ENCODE data around the gene CENATAC.

CENATAC gene

GRCh38 chr11:119029340-119030028 is 31.5 kb downstream of the CENATAC start:
- H3K4me2 ChIP-seq (ENCODE audit: low read length): peak overlapping the region; percentile 64
- no peak for TF ChIP-seq EZH2phosphoT487 (IDR thresholded peaks at IDR 0.05; ENCODE audit: borderline replicate concordance, low read length)
- no peak for TF ChIP-seq CTCF (IDR thresholded peaks at IDR 0.05; ENCODE audit: low read depth, low read length, poor library complexity, severe bottlenecking)
- H3K79me2 ChIP-seq (ENCODE audit: control insufficient read depth, low read length): peaks cover 24% of the 10 kb centered on the region
- peak overlapping the region; percentile 97 for H3K4me3 ChIP-seq (ENCODE audit: low read length)
- H4K20me1 ChIP-seq (ENCODE audit: control insufficient read depth, insufficient read depth, low read depth, low read length): no peaks in the 10 kb centered on the region
- no peaks in the 10 kb centered on the region for H3K27me3 ChIP-seq (ENCODE audit: control insufficient read depth, low read length)
- no peaks in the 10 kb centered on the region; the same call in 1 of the 2 replicates for H3F3A ChIP-seq (ENCODE audit: control insufficient read depth, insufficient read depth)
- no peaks in the 10 kb centered on the region for H3K9me2 ChIP-seq (replicated peaks; ENCODE audit: control insufficient read depth, low read length)
- H3K4me1 ChIP-seq (ENCODE audit: control insufficient read depth, low read length): peaks cover 18% of the 10 kb centered on the region
- H3K9me3 ChIP-seq (ENCODE audit: control insufficient read depth, insufficient read depth, low read length): no peaks in the 10 kb centered on the region
- H3K27ac ChIP-seq (ENCODE audit: low read depth, low read length): 0 out of 2 replicates have a peak overlapping the region, but pooled peaks have one; percentile 48
- peaks cover 53% of the 10 kb centered on the region for H3K36me3 ChIP-seq (ENCODE audit: control insufficient read depth, low read length)

DNA sequence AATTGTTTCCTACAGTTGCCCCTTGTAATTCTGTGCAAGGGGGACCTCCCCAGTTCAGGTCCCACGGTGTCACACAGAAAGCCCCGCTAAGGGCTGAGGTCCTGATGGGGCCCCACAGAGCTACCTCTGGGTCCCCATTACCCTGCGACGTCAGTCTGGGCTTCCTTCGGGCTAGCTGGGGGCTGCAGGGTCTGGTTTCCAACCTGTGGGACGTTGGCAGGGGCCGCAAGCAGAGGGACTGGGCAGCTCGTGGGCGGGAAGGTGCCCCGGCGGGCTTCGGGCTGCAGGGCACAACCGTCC is 32.0 kb downstream of the CENATAC start:
- Histone ChIP-seq H3K4me1 (ENCODE audit: control insufficient read depth, low read length) (peaks cover 18% of the 10 kb centered on the region), H3K27ac (ENCODE audit: low read depth, low read length) (peak overlapping the region; percentile 48; the same call in 1 of the 2 replicates), H3K36me3 (ENCODE audit: control insufficient read depth, low read length) (peaks cover 48% of the 10 kb centered on the region), H3K4me3 (ENCODE audit: low read length) (peak overlapping the region; percentile 97), H3K9me2 (replicated peaks; ENCODE audit: control insufficient read depth, low read length) (no peaks in the 10 kb centered on the region), H3K27me3 (ENCODE audit: control insufficient read depth, low read length) (no peaks in the 10 kb centered on the region), H3F3A (ENCODE audit: control insufficient read depth, insufficient read depth) (no peaks in the 10 kb centered on the region; the same call in 1 of the 2 replicates), H3K79me2 (ENCODE audit: control insufficient read depth, low read length) (peaks cover 24% of the 10 kb centered on the region), H3K9me3 (ENCODE audit: control insufficient read depth, insufficient read depth, low read length) (no peaks in the 10 kb centered on the region), H3K4me2 (ENCODE audit: low read length) (peak overlapping the region; percentile 64), H4K20me1 (ENCODE audit: control insufficient read depth, insufficient read depth, low read depth, low read length) (no peaks in the 10 kb centered on the region)
- TF ChIP-seq CTCF (IDR thresholded peaks at IDR 0.05; ENCODE audit: low read depth, low read length, poor library complexity, severe bottlenecking): no peak
- no peak for TF ChIP-seq EZH2phosphoT487 (IDR thresholded peaks at IDR 0.05; ENCODE audit: borderline replicate concordance, low read length)

- Histone ChIP-seq H3K4me1 (ENCODE audit: control insufficient read depth, low read length) (peaks cover 18% of the 10 kb centered on the region), H3K27me3 (ENCODE audit: control insufficient read depth, low read length) (no peaks in the 10 kb centered on the region), H3F3A (ENCODE audit: control insufficient read depth, insufficient read depth) (no peaks in the 10 kb centered on the region; the same call in 1 of the 2 replicates), H3K4me3 (ENCODE audit: low read length) (peak within 1 kb of the TSS; percentile 97), H3K9me2 (replicated peaks; ENCODE audit: control insufficient read depth, low read length) (no peaks in the 10 kb centered on the region), H4K20me1 (ENCODE audit: control insufficient read depth, insufficient read depth, low read depth, low read length) (no peaks in the 10 kb centered on the region), H3K9me3 (ENCODE audit: control insufficient read depth, insufficient read depth, low read length) (no peaks in the 10 kb centered on the region), H3K36me3 (ENCODE audit: control insufficient read depth, low read length) (peaks cover 43% of the 10 kb centered on the region), H3K79me2 (ENCODE audit: control insufficient read depth, low read length) (peaks cover 24% of the 10 kb centered on the region), H3K4me2 (ENCODE audit: low read length) (peak within 1 kb of the TSS; percentile 64), H3K27ac (ENCODE audit: low read depth, low read length) (peak within 1 kb of the TSS; percentile 48)
- no peak for TF ChIP-seq CTCF (IDR thresholded peaks at IDR 0.05; ENCODE audit: low read depth, low read length, poor library complexity, severe bottlenecking)
- TF ChIP-seq EZH2phosphoT487 (IDR thresholded peaks at IDR 0.05; ENCODE audit: borderline replicate concordance, low read length): no peak
These were observed 32.5 kb downstream of the CENATAC start, which contains the start of gene SLC37A4 for GRCh38 chr11:119030329-119031047. Gene SLC37A4 (minus strand): TSS chr11:119030877.

Measured in DOHH2 (cell line).